Upper lobe of left lung (tissue), 6 donors: ENCODE data around the gene LPIN1. TPM values are rescaled to one million over a fixed set of nuclear protein-coding genes. Genes with fewer than 3 reads are reported as not detected.

ENCODE experiments used
- ATAC-seq, 2 donors: fragments of 200-7000 bp; cut with Tn5 transposase; one replicate each; pipeline ENCODE4 v1.9.1; 2022; ENCODE audit warnings: mild to moderate bottlenecking in 2 of 2, moderate library complexity in 2 of 2; ENCODE audit not compliant: low FRiP score in 2 of 2
- DNase-seq, 2 donors: peaks; one replicate each; pipeline ENCODE4 v3.0.0-alpha.2; 2019 to 2020
- H3K27ac ChIP-seq, 4 donors: fragments of 200-600 bp; sonication (generic); one replicate each; pipeline ENCODE4 v1.5.1; 2016 to 2019
- H3K27me3 ChIP-seq, 4 donors: fragments of 200-600 bp; sonication (generic); one replicate each; pipeline ENCODE4 v1.5.1; 2017 to 2019
- H3K36me3 ChIP-seq, 4 donors: fragments of 200-600 bp; sonication (generic); one replicate each; pipeline ENCODE4 v1.5.1; 2016 to 2019
- H3K4me1 ChIP-seq, 4 donors: fragments of 200-600 bp; sonication (generic); one replicate each; pipeline ENCODE4 v1.5.1; 2018 to 2019
- H3K4me3 ChIP-seq, 4 donors: fragments of 200-600 bp; sonication (generic); one replicate each; pipeline ENCODE4 v1.5.1; 2017 to 2019; ENCODE audit warnings: mild to moderate bottlenecking in 2 of 4, moderate library complexity in 1 of 4
- H3K9me3 ChIP-seq, 4 donors: fragments of 200-600 bp; sonication (generic); one replicate each; pipeline ENCODE4 v1.5.1; 2018 to 2019
- CTCF ChIP-seq, 6 experiments: fragments of 450-650 bp in 4 of 6; fragments of 200-600 bp in 2 of 6; sonication (generic) in 2 of 6; IDR thresholded peaks; one replicate each; pipeline ENCODE4 v1.5.1; 2016 to 2019; ENCODE audit warnings: antibody characterized with exemption in 6 of 6
- EP300 ChIP-seq, 4 donors: sonication (generic); formaldehyde crosslinking; IDR thresholded peaks; one replicate each; pipeline ENCODE4 v1.5.1; 2017; ENCODE audit warnings: antibody characterized with exemption in 4 of 4, control low read depth in 2 of 4
- POLR2A ChIP-seq, 4 donors: fragments of 450-650 bp; IDR thresholded peaks; one replicate each; pipeline ENCODE4 v1.5.1; 2016 to 2017; ENCODE audit warnings: antibody characterized with exemption in 4 of 4, mild to moderate bottlenecking in 2 of 4
- POLR2AphosphoS5 ChIP-seq, 2 donors: sonication (generic); formaldehyde crosslinking; IDR thresholded peaks; one replicate each; pipeline ENCODE4 v1.5.1; 2017; ENCODE audit warnings: antibody characterized with exemption in 2 of 2
- WGBS, 2 donors: methylation state at CpG; one replicate each; pipeline ENCODE4 v1.1.5; 2017 to 2018; 5-methylcytosine and 5-hydroxymethylcytosine counted together
- total RNA-seq, 6 donors: library from RNA; depleted of rRNA in 4 of 6; stranded (reverse); fragments of >200 nt in 4 of 6; gene quantifications; one replicate each; pipeline versions ENCODE4 v1.1.0 to v1.2.1, GENCODE V29; 2016 to 2021
- donor health status: DM: no; HTN: no; CAD: no; lungs with moderate emphysema.
- donor health status: DM: no; HTN: yes; CAD: no; lungs with severe emphysema.

LPIN1 gene
- total RNA-seq, 6 donors from 2014 or later: 45.9 to 87.0 (median 54.2) TPM

GRCh38 chr2:11807156-11808015 is 61.0 kb downstream of the LPIN1 start:
- TF ChIP-seq POLR2A (IDR thresholded peaks at IDR 0.05) (no peak), POLR2AphosphoS5 (IDR thresholded peaks at IDR 0.05) (no peak), EP300 (IDR thresholded peaks at IDR 0.05) (no peak)
- Histone ChIP-seq H3K27ac (no peak overlapping the region), H3K4me3 (no peak overlapping the region), H3K4me1 (no peaks in the 10 kb centered on the region), H3K27me3 (no peaks in the 10 kb centered on the region), H3K36me3 (peaks cover 32 to 77% (median 60%) of the 10 kb centered on the region in 4 donors), H3K9me3 (no peaks in the 10 kb centered on the region)
- ATAC-seq (no peak), DNase-seq (no peak)
- 83 to 93% methylated on average over 11 of the region's 11 CpGs for WGBS, 2 donors

DNA sequence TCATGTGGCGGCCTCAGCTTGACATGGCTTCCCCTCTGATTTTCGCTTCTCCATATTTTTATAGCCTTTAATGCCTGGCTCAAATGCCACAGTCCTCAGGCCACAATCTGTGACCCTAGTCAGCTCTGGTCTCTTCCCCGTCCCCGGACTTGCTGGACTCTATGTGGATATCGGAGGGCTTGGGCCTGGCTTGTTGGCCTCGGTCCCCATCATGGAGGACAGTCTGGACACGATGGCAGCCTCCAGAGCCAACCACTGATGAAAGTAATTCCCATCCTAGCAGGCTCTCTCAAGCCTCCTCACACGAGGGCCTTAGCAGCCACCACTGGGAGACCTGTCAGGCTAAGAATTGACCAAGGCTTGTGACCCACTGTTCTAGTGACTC is 61.6 kb downstream of the LPIN1 start:
- no peak for TF ChIP-seq EP300 (IDR thresholded peaks at IDR 0.05)
- no peak for TF ChIP-seq POLR2AphosphoS5 (IDR thresholded peaks at IDR 0.05)
- TF ChIP-seq CTCF (IDR thresholded peaks at IDR 0.05): no peak
- no peak for TF ChIP-seq POLR2A (IDR thresholded peaks at IDR 0.05)
- Histone ChIP-seq H3K27me3 (no peaks in the 10 kb centered on the region), H3K27ac (no peak overlapping the region), H3K36me3 (peaks cover 32 to 71% (median 53%) of the 10 kb centered on the region in 4 donors), H3K4me3 (no peak overlapping the region), H3K9me3 (no peaks in the 10 kb centered on the region), H3K4me1 (no peaks in the 10 kb centered on the region)
- ATAC-seq (no peak), DNase-seq (no peak)
- WGBS, 2 donors: 95 to 96% methylated on average over 8 of the region's 8 CpGs

DNA sequence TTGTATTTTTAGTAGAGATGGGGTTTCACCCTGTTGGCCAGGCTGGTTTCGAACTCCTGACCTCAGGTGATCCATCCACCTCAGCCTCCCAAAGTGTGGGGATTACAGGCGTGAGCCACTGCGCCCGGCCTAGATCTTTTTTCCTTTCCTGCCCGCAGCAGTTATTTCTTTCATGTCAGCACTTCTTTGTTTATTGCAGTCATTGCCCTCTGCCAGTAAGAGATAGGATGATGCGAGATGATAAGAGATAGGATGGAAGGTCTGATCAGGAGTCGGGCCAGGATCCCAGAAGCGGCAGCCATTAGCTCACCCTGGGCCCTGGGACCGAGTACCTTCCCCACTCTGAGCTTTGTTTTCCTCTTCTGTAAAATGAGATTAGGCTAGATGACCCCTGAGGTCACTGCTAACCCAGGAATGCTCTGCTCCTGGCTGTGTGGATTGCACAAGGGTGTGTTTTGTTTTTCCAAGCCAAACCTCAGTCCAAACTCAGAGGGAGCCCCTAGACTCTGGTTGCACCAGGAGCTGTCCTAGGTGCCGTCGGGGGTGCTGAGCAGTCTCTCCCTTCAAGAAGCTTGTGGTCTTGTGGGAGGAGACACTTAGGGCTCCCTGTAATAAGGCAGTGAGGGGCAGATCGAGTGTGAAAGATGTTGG is 63.3 kb downstream of the LPIN1 start:
- ATAC-seq (no peak), DNase-seq (no peak)
- H3K9me3 ChIP-seq: no peaks in the 10 kb centered on the region
- no peak overlapping the region for H3K27ac ChIP-seq
- no peaks in the 10 kb centered on the region for H3K4me1 ChIP-seq
- H3K36me3 ChIP-seq: peaks cover 25 to 59% (median 38%) of the 10 kb centered on the region in 4 donors
- WGBS, 2 donors: 93 to 96% methylated on average over 12 of the region's 12 CpGs
- H3K4me3 ChIP-seq: no peak overlapping the region
- no peak for TF ChIP-seq POLR2A (IDR thresholded peaks at IDR 0.05)
- no peak for TF ChIP-seq POLR2AphosphoS5 (IDR thresholded peaks at IDR 0.05)
- TF ChIP-seq EP300 (IDR thresholded peaks at IDR 0.05): no peak
- no peak for TF ChIP-seq CTCF (IDR thresholded peaks at IDR 0.05)
- no peaks in the 10 kb centered on the region for H3K27me3 ChIP-seq

DNA sequence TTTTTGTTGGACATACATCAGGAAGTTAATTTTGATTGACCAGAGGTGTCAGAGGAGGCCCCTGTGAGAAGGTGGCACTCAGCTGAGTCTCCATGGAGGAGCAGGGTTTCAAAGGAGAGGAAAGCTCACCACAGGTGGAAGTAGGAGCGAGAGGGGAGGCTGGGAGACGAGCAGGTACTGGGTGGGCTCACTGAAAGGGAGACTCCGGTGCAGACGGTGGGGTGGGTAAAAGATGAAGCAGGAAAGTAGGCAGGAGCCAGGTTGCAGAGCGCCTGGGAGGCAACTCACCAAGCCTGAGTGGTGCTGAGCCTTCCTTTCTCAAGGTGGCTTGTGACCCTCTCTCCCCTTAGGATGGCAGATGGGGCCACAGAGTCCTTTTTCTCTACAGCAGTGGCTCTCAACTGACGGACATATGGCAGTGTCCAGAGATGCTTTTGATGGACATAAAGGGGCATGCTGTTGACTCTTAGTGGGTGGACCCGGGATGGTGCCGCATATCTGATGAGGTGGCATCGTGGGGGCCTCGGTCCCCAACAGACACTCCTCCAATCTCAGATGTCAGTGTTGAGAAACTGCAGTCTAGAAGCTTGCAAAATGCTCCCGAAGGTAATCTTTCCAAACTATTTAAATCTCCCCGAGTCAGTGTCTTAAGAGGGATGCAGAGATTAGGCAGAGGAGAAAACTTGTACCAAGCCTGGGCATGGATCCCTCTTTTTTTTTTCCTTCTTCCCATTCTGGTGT is 64.0 kb downstream of the LPIN1 start:
- no peak for DNase-seq
- Histone ChIP-seq H3K27ac (no peak overlapping the region), H3K27me3 (no peaks in the 10 kb centered on the region), H3K9me3 (no peaks in the 10 kb centered on the region), H3K4me3 (no peak overlapping the region), H3K36me3 (peaks cover 24 to 59% (median 38%) of the 10 kb centered on the region in 4 donors), H3K4me1 (no peaks in the 10 kb centered on the region)
- TF ChIP-seq CTCF (IDR thresholded peaks at IDR 0.05): no peak
- ATAC-seq: no peak
- WGBS, 2 donors: 89 to 92% methylated on average over 11 to 12 of the region's 12 CpGs

DNA sequence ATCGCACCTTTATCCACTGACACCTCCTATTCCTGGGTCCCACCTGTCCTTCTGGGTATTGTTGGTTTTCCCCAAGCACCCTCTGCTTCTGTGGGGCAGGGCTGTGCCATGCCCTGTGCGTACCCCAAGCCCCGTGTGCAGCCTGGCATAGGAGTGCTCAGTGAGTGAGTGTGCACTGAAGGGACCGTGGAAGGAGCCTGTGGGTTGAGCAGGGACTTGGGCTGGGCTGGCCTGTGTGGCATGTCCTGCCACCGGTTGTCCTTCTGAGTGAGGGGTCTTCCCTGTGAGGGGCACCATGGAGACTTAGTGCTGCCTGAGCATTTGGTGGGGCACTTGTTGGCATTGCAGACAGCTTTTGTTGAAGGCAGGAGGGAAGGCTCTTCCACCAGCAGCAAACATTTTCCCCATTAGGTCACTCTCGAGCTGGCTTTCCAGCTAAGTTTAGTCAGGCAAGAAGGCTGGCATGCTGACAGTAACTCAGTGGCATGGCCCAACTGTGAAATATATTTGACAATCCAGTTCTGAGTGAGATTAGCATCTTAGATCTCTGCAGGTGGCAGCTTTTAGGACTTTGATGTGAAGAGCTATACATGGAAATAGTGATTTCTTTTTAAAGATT is 64.7 kb downstream of the LPIN1 start:
- peaks cover 18 to 59% (median 34%) of the 10 kb centered on the region in 4 donors for H3K36me3 ChIP-seq

More for the DNA sequence above, 64.7 kb downstream of the LPIN1 start:
- H3K9me3 ChIP-seq: no peaks in the 10 kb centered on the region
- peak in 1 of 2 donors; percentile 22 for ATAC-seq
- no peaks in the 10 kb centered on the region for H3K27me3 ChIP-seq
- H3K4me3 ChIP-seq: no peak overlapping the region
- TF ChIP-seq POLR2A (IDR thresholded peaks at IDR 0.05) (no peak), POLR2AphosphoS5 (IDR thresholded peaks at IDR 0.05) (no peak), CTCF (IDR thresholded peaks at IDR 0.05) (no peak), EP300 (IDR thresholded peaks at IDR 0.05) (no peak)
- DNase-seq: no peak
- H3K27ac ChIP-seq: no peak overlapping the region
- H3K4me1 ChIP-seq: no peaks in the 10 kb centered on the region
- WGBS, 2 donors: 95 to 97% methylated on average over 6 of the region's 6 CpGs
